ENCODE data around the gene GRN. TPM values are rescaled to one million over a fixed set of nuclear protein-coding genes. Genes with fewer than 3 reads are reported as not detected.
A peak's percentile ranks its signal among the peaks of the same experiment; 100 is the strongest.
"Not testable (repeated sequence)": the region's sequence is repeated elsewhere in the genome, so short reads cannot be mapped to it uniquely, and the experiment has no call there.

The GRN gene
- total and polyA plus RNA-seq, 2 of the 13 experiments (the other 11 are each of a cell fraction or from before 2014, with no cell fraction given): 86.6 to 143 TPM

GRCh38 chr17:44365051-44365450 lies 19.9 kb downstream of the GRN start:
- in situ Hi-C loops (cut with HindIII; ENCODE audit: extremely low pct_ligation_motif_present, low pct_unique_long_range_greater_than_20kb); BruUV-seq (replicated peaks); H3K9me3 ChIP-seq (ENCODE audit: low read length); FAIRE-seq; H4K20me1 ChIP-seq (ENCODE audit: insufficient read depth, low read length); H3K36me3 ChIP-seq (replicated peaks in 1 of 2; ENCODE audit: control insufficient read depth in 1 of 2, insufficient read depth in 2 of 2, low read length in 2 of 2); H3K79me2 ChIP-seq (ENCODE audit: insufficient read depth, low read length); ATAC-seq; H3K4me2 ChIP-seq (ENCODE audit: low read depth, low read length); H2AFZ ChIP-seq (ENCODE audit: low read length); H3K4me3 ChIP-seq (replicated peaks in 1 of 3; ENCODE audit: insufficient read depth in 1 of 3, low read depth in 2 of 3, low read length in 3 of 3); DNase-seq (ENCODE audit: low spot score); intact Hi-C loops (cut with micrococcal nuclease; ENCODE audit: unreplicated experiment); H3K27ac ChIP-seq (ENCODE audit: extremely low read length, insufficient read depth, low read length); CTCF ChIA-PET (ENCODE audit: low intra/inter-chr PET ratio, low total read pairs); H3K9ac ChIP-seq (ENCODE audit: insufficient read depth, low read depth, low read length): not testable (repeated sequence)
- POLR2A ChIA-PET: interaction anchor here (0.6 kb wide), 1 partner anchor 20 kb away, joined by 3 read pairs; no protein-coding TSS in a partner anchor
- WGBS (ENCODE audit: low lambda C conversion rate): 47% methylated on average over 5 of the region's 5 CpGs
- Histone ChIP-seq H3K4me1 (ENCODE audit: insufficient read depth, low read length) (peaks cover 69% of the 10 kb centered on the region), H3K27me3 (ENCODE audit: control insufficient read depth in 1 of 2, insufficient read depth in 2 of 2, low read length in 2 of 2) (peaks cover 1 to 14% of the 10 kb centered on the region in 2 experiments; a peak in 3 of 5 replicates)

- no TSS peak for BruUV-seq (replicated peaks)
- Histone ChIP-seq H2AFZ (ENCODE audit: low read length) (no peak overlapping the region), H3K36me3 (replicated peaks in 1 of 2; ENCODE audit: control insufficient read depth in 1 of 2, insufficient read depth in 2 of 2, low read length in 2 of 2) (no peaks in the 10 kb centered on the region), H3K9me3 (ENCODE audit: low read length) (no peaks in the 10 kb centered on the region), H4K20me1 (ENCODE audit: insufficient read depth, low read length) (no peaks in the 10 kb centered on the region), H3K4me3 (replicated peaks in 1 of 3; ENCODE audit: insufficient read depth in 1 of 3, low read depth in 2 of 3, low read length in 3 of 3) (no peak overlapping the region), H3K9ac (ENCODE audit: insufficient read depth, low read depth, low read length) (no peak overlapping the region), H3K27me3 (ENCODE audit: control insufficient read depth in 1 of 2, insufficient read depth in 2 of 2, low read length in 2 of 2) (peaks cover 1 to 9% of the 10 kb centered on the region in 2 experiments; a peak in 3 of 5 replicates), H3K4me2 (ENCODE audit: low read depth, low read length) (no peak overlapping the region), H3K4me1 (ENCODE audit: insufficient read depth, low read length) (peaks cover 73% of the 10 kb centered on the region), H3K27ac (ENCODE audit: extremely low read length, insufficient read depth, low read length) (no peak overlapping the region), H3K79me2 (ENCODE audit: insufficient read depth, low read length) (no peaks in the 10 kb centered on the region)
- ChIA-PET CTCF (ENCODE audit: low intra/inter-chr PET ratio, low total read pairs) (no interaction called here), POLR2A (no interaction called here)
- in situ Hi-C loops (cut with HindIII; ENCODE audit: extremely low pct_ligation_motif_present, low pct_unique_long_range_greater_than_20kb): no loop called here
- WGBS (ENCODE audit: low lambda C conversion rate): 35% methylated on average over 7 of the region's 7 CpGs
- ATAC-seq (no peak), FAIRE-seq (no peak), DNase-seq (ENCODE audit: low spot score) (no peak)
- intact Hi-C loops (cut with micrococcal nuclease; ENCODE audit: unreplicated experiment): no loop called here
- 0 out of 2 replicates have a peak, but pooled peaks have one; percentile 4 for TF ChIP-seq ZNF460 (CRISPR knock-in tag; IDR thresholded peaks at IDR 0.05; ENCODE audit: borderline replicate concordance)
- 0 out of 2 replicates have a peak, but pooled peaks have one; percentile 15 for TF ChIP-seq HNF4G (IDR thresholded peaks at IDR 0.05; ENCODE audit: borderline replicate concordance, low read depth, low read length)
- TF ChIP-seq HNF4G (CRISPR knock-in tag; IDR thresholded peaks at IDR 0.05; ENCODE audit: borderline replicate concordance, low read depth): no peak
- peak; percentile 77 for TF ChIP-seq ZNF281 (CRISPR knock-in tag; IDR thresholded peaks at IDR 0.05; ENCODE audit: borderline replicate concordance)
- 0 out of 2 replicates have a peak, but pooled peaks have one; percentile 45 for TF ChIP-seq ZNF644 (CRISPR knock-in tag; IDR thresholded peaks at IDR 0.05; ENCODE audit: low read depth)
- TF ChIP-seq, protein P1, sequence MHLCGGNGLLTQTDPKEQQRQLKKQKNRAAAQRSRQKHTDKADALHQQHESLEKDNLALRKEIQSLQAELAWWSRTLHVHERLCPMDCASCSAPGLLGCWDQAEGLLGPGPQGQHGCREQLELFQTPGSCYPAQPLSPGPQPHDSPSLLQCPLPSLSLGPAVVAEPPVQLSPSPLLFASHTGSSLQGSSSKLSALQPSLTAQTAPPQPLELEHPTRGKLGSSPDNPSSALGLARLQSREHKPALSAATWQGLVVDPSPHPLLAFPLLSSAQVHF (CRISPR knock-in tag; IDR thresholded peaks at IDR 0.05): no peak
- TF ChIP-seq ZNF558 (CRISPR knock-in tag; IDR thresholded peaks at IDR 0.05; ENCODE audit: borderline replicate concordance): no peak
- TF ChIP-seq MAFG (CRISPR knock-in tag; IDR thresholded peaks at IDR 0.05): no peak
- 0 out of 2 replicates have a peak, but pooled peaks have one; percentile 38 for TF ChIP-seq CHD4 (IDR thresholded peaks at IDR 0.05; ENCODE audit: borderline replicate concordance, low read length)
- no peak for TF ChIP-seq ZFP90 (CRISPR knock-in tag; IDR thresholded peaks at IDR 0.05; ENCODE audit: borderline replicate concordance)
Measured at GRCh38 chr17:44367231-44367979, 22.3 kb downstream of the GRN start.
